GM12878 (cell line): ENCODE data around the gene GREB1.

Experiments used
- CEBPB ChIP-seq, 2 experiments: fragments of 150-350 bp in 1 of 2; IDR thresholded peaks; 2 replicates each; pipeline ENCODE4 v1.6.1; 2012 to 2014; ENCODE audit warnings: low read depth in 2 of 2, low read length in 2 of 2, borderline replicate concordance in 1 of 2, inconsistent platforms in 1 of 2
- EP300 ChIP-seq, 2 experiments: fragments of 150-350 bp in 1 of 2; IDR thresholded peaks; 2 replicates each; pipeline ENCODE4 v1.6.1; 2011 to 2012; ENCODE audit warnings: low read depth in 2 of 2, low read length in 2 of 2, borderline replicate concordance in 1 of 2, improper control_type of control experiment in 1 of 2, inconsistent platforms in 1 of 2; ENCODE audit not compliant: control insufficient read depth in 1 of 2
- JUND ChIP-seq: IDR thresholded peaks from 2 replicates; pipeline ENCODE4 v1.6.1; 2012; ENCODE audit warnings: low read depth, mild to moderate bottlenecking, low read length, improper control_type of control experiment, moderate library complexity
- NR2C2 ChIP-seq: IDR thresholded peaks from 2 replicates; pipeline ENCODE4 v1.6.1; 2011; ENCODE audit warnings: borderline replicate concordance, low read depth; ENCODE audit not compliant: control insufficient read depth, insufficient read length
- POLR2A ChIP-seq: IDR thresholded peaks from 2 replicates; pipeline ENCODE4 v1.6.1; 2011; ENCODE audit warnings: low read depth, mild to moderate bottlenecking, low read length
- POLR2AphosphoS5 ChIP-seq: IDR thresholded peaks from 2 replicates; pipeline ENCODE4 v1.6.1; 2011; ENCODE audit warnings: mild to moderate bottlenecking, low read length, inconsistent platforms
- REST ChIP-seq: IDR thresholded peaks from 2 replicates; pipeline ENCODE4 v1.6.1; 2012; ENCODE audit warnings: mild to moderate bottlenecking, low read depth, low read length

GRCh38 chr2:11512431-11512830, 21.4 kb upstream of the GREB1 start:
- no peak for TF ChIP-seq EP300 (IDR thresholded peaks at IDR 0.05; ENCODE audit: borderline replicate concordance in 1 of 2, control insufficient read depth in 1 of 2, low read depth in 2 of 2, low read length in 2 of 2)
- TF ChIP-seq POLR2AphosphoS5: no peak
- no peak for TF ChIP-seq JUND
- TF ChIP-seq CEBPB (IDR thresholded peaks at IDR 0.05; ENCODE audit: borderline replicate concordance in 1 of 2, low read depth in 2 of 2, low read length in 2 of 2): no peak
- no peak for TF ChIP-seq REST
- no peak for TF ChIP-seq NR2C2
- no peak for TF ChIP-seq POLR2A
